HG02588 (cell line): ENCODE measurements around the gene HDAC4.

Experiments used
- ATAC-seq: cut with Tn5 transposase; IDR thresholded peaks from one replicate; pipeline ENCODE4 v1.9.1; 2021; ENCODE audit warnings: mild to moderate bottlenecking, moderate library complexity; ENCODE audit not compliant: unreplicated experiment

HDAC4 gene

DNA sequence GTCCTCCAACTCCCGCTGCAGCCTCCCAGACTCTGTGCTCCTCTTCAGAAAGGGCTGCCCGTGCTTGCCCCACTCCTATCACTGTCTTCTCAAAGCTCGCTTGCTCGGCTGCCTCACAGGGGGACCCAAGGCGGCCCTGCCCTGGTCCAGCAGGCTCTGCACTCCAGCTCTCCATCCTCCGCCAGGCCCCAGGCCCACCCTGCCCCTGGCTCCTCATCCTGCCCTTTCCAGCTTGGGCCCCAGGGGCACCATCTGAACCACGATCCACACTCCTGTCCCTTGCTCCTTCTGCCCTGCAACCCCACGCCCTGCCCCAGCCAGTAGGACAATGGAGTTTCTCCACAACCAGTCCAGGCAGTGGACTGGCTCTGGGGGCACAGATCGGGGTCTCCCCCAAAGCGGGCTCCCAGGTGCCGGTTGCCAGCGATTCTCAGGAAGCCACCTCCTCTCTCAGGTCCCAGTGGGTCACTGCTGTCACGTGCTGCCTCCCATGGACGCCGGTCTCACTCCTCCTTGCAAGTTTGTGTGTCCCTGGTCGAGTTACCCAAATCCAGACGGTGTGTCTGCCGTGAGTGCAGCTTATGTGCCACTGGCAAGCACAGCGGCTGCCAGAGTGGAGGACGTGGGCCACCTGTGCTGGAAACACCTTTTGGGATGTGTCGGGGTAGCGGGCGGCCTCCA, 238.5 kb downstream of the HDAC4 start:
- no peak for ATAC-seq

DNA sequence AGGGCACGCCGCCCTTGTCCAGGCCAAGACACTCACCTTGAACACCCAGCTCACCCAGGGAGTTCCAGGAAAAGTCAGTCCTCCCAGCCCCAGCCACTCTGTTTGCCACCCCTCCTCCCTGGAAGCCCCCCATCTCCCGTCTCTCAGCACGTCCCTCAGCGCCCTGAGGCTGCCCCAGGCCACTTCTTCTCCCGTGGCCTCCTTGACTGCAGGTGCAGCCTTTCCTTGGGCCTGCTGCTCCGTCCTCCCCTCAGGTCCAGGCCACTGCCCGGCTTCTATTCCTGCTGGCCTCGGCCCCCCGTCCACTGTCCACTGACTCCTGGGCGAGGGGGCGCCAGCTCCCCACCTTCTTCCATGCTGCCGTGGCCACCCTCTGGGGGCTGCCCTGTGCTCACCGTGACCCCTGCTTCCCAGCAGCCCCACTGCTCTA, 239.1 kb downstream of the HDAC4 start:
- no peak for ATAC-seq

DNA sequence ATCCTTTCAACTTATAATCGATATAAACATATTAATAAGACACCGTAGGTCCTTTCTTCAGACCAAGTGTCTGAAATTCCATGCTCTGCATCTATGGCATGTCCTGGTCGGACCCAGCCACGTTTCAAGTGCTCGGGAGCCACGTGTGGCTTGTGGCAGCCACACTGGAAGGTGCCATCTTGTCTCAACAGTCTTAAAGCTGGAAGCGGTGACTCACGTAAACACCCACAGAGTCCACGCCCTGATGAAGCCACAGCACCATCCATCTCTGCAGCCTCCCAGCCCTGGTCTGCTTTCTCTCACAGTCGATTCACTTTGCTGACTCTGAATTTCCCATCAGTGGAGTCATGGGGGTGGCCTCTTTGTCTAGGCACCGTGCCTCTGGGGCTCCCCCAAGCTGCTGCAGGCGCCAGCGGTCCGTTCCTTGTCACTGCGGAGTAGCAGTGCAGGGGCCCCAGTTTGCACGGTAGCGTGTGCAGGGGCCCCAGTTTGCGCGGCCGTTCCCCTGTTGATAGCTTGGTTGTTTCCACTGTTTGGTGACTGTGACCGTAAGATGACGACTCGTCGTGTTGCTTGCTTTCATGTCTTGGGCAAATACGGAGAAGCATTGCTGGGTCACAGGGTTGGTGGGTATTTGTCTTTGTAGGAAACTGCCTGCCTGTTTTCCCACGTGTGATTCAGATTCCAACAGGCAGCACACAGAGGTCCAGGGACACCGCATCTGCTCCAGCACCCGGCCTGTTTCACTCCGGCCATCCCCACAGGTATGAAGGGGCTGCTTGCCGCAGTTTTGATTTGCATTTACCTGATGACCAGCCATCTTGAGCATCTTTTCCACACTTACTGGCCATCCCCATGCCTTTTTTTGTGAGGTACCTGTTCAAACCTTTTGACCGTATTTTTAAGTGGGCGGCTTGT, 240.3 kb downstream of the HDAC4 start:
- no peak for ATAC-seq

DNA sequence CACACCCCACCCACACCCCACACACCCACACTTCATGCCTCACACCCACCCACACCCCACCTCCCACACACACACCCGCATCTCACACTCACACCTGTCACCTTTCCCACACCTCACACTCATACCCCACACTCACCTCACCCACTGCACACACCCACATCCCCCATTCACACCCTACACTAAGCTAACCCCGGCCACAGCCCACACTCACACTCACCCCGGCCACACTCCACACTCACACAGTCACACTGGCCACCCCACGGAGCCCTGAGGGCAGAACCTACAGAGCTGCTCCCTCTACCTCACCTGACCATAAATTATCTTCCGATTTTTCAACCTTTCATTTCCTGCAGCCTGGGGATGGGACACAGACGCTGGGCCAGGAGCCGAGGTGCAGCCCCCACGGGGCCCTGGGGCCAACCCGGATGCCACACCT, 241.3 kb downstream of the HDAC4 start:
- ATAC-seq, result no peak

DNA sequence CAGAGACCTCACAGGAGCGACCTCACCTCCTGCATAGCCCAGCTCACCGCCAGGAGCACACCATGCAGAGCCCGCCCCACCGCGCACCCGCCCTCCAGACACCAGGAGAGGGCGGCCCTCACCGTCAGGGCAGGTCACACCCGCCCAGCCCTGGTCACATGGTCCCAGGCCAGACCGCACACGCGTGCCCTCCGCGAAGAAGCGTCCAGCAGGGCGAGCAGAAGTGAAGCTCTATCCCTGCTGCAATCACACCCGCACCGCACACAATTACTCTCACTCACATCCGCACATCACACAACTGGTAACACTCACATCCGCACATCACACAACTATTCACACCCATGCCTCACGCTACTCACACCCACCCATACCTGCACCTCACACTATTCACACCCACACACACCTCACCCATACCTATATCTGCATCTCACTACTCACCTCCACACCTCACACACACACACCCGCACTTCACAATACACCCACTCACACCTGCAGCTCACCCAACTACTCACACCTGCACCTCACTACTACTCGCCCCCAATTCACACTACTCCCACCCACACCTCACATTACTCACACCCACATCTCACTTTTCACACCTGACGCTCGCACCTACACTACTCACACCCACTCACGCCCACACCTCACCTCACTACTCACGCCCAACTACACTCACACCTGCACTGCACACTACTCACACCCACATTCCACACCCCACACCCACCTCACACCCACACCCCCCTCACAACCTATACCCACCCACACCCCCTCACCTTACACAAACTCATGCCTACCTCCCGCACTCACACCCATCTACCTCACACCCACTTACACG, 242.0 kb downstream of the HDAC4 start:
- ATAC-seq, result no peak

DNA sequence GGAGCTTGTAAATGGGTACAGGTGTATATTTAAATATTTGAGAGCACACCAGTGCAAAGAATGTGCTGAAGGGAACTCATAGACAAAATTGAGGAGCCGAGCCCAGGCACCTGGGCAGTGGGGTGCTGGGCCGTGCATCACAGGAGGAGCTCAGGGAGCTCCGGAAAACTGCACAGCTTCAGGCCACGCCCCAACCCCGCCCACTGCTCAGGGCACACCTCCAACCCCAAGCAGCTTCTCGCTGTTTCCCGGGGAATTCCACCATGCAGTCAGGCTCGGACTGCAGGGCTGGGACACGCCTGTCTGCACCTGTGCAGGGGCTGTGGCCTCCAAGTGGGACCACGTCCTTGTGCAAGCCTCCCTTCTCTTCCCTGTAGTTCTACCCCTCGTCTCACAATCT, 243.0 kb downstream of the HDAC4 start:
- no peak for ATAC-seq

DNA sequence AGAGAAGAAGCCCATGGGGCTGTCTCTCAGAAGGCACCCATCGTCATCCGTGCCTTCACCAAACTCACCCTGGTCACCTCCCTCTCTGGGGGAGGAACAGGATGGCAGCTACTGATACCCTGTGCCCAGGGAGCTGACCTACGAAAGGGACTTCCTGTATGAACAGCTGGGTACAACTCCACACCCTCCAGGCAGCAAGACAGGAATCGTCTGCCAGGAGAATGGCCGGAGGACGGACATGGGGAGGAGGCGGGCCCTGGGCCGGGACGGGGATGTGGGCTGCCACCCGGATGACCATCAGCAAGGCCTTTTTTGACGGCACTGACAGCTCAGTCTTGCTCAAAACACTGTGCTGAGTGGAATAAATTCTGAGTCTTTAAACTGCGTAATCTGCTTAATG, 243.6 kb downstream of the HDAC4 start:
- no peak for ATAC-seq

DNA sequence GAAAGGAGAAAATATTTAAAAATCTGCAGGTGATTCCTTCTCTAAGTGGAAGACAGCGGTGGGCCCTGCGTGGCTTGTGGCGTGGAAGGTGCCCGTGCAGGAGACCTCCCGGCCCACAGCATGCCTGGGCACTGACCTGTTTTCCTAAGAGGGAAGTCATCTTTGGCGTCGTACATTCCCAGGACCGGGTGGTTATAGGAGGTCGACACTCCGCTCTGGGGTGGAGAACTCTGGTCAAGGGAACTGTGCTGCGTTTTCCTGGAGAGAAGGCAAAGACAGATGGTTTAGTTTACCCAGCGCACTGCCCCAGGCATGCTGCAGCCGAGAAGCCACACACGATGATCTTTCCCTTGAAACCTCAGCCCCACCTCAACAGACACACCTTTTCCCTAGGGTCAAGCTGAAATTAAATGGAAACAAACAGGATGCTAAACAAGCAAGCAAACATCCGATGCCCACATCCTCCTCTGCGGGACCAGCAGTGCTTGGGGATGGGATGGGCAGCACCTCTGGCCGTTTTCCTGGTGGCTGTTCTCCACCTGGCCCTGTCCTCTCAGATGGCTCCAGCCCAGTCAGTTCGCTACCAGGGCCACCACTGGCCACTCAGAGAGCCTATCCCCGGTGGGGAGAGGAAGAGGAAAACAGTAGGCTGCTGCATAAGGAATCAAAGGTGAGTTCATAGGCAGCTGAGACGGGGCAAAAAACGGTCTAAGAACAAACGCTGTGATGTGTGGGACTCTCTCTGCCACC, 244.1 kb downstream of the HDAC4 start:
- no peak for ATAC-seq

DNA sequence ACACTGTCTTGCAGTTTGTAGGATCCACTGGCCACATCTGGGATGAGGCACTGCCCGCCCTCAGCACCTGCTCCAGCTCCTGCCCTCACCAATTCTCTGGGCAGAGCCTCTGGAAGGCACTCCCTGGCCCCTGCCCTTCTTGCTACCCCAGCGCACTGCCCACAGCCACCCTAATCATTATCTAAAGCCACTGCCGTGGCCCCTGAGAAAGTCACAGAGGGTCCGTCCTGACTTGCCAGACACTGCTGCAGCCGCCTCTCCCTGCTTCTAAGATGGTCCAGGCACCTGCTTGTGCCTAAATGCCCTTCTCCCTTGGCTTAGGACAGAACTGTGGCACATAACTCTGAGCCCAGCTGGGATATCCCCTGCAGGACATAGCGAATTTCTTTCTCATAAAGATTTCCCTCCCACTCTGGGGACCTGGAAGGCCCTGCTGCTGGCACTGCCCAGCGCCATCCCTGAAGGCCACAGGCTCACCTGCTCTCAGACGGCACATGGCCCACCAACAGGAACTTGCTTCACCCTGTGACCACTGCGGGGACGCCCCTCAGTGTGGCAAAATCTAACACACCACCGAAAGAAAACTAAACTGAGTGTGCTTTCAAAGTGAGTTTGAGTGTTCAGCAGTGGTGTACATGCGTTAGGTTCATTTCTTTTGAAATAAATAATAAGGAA, 244.9 kb downstream of the HDAC4 start:
- no peak for ATAC-seq

DNA sequence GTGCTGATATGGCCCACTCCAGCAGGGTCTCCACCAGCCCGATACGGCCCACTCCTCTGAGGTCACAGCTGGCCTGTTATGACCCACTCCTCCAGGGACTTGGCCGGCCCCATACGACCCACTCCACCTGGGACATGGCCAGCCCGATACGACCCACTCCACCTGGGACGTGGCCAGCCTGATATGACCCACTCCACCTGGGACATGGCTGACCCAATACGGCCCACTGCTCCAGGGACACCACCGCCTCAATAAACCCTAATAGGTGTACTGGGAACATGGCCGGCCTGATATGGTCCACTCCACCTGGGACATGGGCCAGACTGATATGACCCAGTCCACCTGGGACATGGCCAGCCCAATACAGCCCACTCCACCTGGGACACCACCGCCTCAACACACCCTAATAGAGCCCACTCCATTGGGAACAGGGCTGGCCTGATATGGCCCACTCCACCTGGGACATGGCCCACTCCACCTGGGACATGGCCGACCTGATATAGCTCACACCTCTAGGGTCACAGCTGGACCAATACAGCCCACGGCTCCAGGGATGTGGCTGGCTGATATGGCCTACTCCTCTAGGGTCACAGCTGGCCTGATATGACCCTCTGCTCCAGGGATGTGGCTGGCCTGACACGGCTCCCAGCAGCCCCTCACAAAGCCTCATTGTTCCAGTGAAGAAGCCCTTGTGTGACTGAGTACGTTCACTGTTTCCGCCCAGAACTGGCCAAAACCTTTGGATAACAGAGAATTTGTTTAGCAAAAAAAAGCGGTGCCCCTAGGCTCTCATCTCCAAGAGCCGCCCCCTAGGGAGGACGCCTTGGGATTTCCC, 245.6 kb downstream of the HDAC4 start:
- ATAC-seq, result no peak

DNA sequence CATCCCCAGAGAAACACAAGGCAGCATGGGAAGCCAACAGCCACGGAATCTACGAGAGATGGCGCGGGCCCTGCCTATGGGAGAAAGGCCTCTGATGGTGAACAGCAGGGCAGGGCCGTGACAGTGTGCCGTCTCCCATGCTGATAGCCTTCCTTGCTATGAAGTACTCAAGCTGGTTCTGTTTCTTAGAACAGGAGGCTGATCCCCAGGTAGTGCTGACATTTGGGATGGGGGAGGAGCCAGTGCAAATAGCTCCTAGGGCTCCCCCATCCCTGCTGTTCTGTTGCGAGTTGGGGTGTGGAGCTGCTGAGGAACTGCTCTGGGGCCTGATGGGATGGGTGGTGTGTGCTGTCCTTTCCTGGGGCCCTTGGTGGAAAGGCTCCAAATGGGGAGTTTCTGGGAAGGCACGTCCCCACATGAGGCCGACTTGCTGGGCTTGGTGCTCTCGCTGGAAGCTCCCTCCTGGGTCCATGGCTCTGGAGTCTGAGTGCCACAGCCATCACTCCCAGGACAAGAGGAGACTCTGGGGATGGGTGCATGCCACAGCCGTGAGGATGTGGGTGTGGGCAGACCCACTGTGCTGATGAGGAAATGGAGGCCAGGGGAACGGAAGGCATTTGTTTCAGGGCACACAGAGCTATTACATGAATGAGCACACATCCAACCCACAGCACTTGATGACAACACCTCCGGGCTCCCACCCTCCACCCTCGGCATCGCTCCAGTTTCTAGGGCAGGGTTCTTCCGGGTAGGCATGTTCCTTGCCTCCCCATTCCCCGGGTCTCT, 246.8 kb downstream of the HDAC4 start:
- no peak for ATAC-seq

DNA sequence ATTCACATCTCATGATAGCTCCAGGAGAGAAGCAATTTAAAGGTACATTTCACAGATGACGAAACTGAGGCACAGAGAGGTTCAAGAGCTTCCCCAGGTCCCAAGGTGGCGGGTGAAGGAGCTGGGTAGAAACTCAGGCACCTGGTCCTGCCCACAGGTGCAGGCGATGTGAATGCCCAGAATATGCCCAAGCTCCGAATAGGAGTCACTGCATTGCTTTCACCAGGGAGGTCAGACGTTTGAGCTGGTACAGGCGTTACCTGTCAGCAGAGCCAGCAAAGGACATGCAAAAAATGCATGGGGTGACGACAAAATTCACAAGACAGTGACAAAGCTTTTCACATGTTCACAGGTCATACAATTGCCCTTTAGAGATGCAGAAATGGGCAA, 247.9 kb downstream of the HDAC4 start:
- ATAC-seq, result no peak

DNA sequence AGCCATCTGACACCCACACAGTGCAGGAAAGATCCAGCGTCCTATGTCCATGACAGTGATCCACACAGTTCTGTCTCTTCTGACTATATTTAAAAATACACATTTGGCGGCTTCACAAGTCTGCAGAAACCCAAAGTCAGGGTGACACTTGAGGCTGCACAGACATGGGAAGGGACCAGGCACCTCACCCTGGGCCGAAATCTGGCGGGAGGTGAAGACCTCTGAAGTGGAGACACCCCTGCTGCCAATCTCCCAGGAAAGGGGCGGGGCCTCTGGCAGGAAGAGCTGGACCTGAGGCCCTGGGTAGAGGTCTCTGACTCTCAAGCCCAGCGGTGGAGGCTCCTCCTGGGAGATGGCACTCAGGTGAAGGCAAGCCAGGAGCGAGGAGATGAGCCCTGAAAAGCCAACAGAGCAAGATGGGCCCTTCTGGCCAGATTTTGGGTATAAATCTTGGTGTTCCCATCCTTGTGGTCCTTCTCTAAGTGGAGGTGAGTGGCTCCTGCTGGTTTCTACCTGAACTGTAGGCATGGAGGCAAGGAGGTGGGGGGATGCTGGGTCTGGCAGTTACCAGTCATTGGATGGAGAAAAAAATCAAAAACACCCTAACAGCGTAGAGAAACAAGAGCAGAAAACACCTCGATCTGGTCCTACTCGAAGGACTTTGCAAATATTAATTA, 248.4 kb downstream of the HDAC4 start:
- ATAC-seq, result no peak

DNA sequence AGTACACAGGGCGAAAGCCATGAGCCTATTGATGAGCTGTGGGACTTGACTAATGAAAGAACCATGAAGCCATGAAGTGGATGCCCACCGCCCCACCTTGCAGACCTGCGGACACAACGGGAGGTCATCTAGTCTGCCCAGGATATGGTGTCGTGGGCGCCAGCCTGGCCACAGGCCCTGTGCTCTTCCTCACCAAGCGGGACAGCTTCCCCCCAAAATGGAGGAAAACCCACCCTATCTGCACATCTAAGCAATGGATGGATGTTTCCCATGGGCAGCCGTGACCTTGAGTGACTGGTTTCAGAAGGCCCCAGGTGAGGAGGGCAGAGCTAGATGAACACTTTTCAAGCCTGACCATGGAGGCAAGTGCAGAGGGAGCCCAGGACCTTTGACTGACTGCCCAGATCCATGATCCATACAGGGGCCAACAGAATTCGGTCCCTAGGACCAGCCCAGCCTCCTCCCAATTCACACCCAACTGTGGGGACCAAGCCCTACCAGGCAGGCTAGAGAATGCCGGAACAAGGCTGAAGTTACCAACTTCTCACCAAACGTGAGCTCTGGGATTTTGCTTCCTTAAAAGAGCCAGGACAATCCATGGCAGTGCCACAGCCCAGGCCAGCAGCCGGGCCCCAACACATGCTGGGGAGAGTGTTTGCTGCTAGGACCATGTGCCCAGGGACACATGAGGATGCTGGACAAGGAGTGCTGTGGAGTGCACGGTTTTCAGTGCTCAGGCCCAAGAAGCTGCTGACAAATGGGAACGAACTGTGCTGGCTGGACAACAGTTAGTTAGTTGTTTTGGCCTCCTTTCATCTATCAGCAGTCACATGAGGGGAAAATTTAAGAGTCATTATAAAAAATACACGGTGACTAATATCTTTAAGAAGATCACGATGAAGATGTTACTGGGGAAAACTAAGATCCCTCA, 249.4 kb downstream of the HDAC4 start:
- no peak for ATAC-seq

DNA sequence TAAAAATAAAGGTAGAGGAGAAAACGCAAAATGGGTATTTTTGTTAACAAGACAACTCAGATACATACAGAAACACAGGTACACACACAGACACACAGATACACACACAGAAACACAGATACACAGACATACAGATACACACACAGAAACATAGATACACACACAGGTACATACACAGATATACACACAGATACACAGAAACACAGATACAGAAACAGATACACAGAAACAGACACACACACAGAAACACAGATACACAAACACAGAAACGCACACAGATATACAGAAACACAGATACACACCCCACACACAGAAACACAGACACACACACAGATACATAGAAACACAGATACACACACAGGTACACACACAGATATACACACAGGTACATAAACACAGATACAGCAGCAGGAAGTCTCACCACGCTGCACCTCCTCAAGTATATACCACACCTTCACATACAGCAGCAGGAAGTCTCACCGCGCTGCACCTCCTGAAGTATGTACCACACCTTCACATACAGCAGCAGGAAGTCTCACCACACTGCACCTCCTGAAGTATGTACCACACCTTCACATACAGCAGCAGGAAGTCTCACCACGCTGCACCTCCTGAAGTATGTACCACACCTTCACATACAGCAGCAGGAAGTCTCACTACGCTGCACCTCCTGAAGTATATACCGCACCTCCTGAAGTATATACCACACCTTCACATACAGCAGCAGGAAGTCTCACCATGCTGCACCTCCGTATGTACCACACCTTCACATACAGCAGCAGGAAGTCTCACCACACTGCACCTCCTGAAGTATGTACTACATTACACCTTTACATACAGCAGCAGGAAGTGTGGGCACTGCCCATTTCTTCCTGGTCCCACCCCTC, 250.5 kb downstream of the HDAC4 start:
- ATAC-seq, result no peak

DNA sequence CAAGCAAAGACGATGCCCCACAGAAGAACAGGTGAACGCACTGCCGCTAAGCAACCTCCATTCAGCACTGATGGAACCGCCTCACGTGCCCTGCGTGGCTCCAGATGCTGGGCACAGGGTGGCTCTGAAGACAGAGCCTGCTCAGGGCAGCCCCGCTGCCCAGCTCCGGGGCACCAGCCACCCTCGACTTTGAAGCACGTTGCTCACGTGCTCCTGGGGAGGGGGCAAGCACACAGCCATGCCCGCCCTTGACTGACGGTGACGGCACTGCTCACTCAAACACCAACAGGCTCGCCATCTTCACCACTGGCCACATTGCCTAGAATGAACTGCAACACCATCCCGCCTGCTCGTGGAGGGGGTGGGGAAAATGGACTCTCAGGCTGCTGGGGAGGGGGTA, 251.3 kb downstream of the HDAC4 start:
- ATAC-seq, result no peak
